ENCODE measurements around the gene DUOX1. TPM values are rescaled to one million over a fixed set of nuclear protein-coding genes. Genes with fewer than 3 reads are reported as not detected.
"Not testable (repeated sequence)": the region's sequence is repeated elsewhere in the genome, so short reads cannot be mapped to it uniquely, and the experiment has no call there.

Gene DUOX1
- total RNA-seq (not detected in 2 replicates), polyA plus RNA-seq (not detected in 2 replicates), polyA minus RNA-seq (ENCODE audit: low replicate concordance) (not detected in 2 replicates)
- 0.05 TPM in 2 replicates for polyA plus RNA-seq (2012)

DNA sequence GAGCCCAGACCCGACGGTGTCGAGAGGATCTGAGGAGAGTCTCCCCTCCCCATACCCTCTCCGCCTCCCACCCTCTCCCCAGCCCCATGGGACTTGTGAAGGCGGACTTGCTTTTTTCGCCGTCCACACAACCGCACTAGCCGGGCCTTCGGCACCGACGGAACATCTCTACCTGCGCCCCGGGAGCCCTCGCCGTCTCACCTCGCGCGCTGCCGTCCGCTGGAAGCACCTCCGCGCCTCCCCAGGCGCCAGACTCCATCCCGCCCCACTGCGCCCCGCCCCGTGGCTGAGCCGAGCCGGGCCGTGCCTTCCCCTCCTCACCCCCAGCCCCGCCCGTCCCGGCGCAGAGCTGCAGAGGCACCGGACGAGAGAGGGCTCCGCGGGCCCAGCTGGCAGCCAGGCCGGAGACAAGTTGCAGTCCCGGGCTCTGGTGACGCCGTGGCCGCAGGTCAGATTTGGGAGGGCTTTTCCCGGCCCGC is at the start of gene DUOX1, which contains the start of gene DUOXA1:
Gene DUOX1, plus strand, starts transcription at position 344 of the 479 bp plus-strand sequence. CDS start 1,973 bp downstream, outside the sequence.
Gene DUOXA1, minus strand, starts transcription at position 229 of the 479 bp plus-strand sequence. CDS start 6,865 bp downstream, outside the sequence.
- Histone ChIP-seq H3K4me2 (ENCODE audit: extremely low read depth, insufficient read depth, low read length) (no peak within 1 kb of the TSS), H3K79me2 (ENCODE audit: control insufficient read depth, insufficient read depth, low read length) (no peaks in the 10 kb centered on the region), H2AFZ (ENCODE audit: low read length) (no peak within 1 kb of the TSS), H3K36me3 (ENCODE audit: control insufficient read depth, insufficient read depth, low read length) (no peaks in the 10 kb centered on the region), H3K4me1 (ENCODE audit: control insufficient read depth, extremely low read depth, insufficient read depth, low read length) (no peaks in the 10 kb centered on the region), H3K27ac (ENCODE audit: insufficient read depth, low read length) (no peak within 1 kb of the TSS), H3K27me3 (ENCODE audit: control insufficient read depth, insufficient read depth, low read length) (peaks cover 68% of the 10 kb centered on the region), H3K4me3 (replicated peaks in 1 of 4; ENCODE audit: control extremely low read depth in 1 of 4, insufficient read depth in 1 of 4, low read depth in 3 of 4, low read length in 4 of 4) (no peak within 1 kb of the TSS), H4K20me1 (ENCODE audit: control insufficient read depth, extremely low read depth, insufficient read depth, low read length) (no peaks in the 10 kb centered on the region), H3K9ac (ENCODE audit: insufficient read depth, low read length) (no peak within 1 kb of the TSS), H3K9me3 (ENCODE audit: control insufficient read depth, insufficient read depth, low read depth, low read length) (no peaks in the 10 kb centered on the region)
- DNase-seq (ENCODE audit: low read depth in 2 of 2): no peak
- no peak for TF ChIP-seq CTCF (conservative IDR thresholded peaks at IDR 0.05 in 1 of 2, IDR thresholded peaks at IDR 0.05 in 1 of 2; ENCODE audit: low read depth in 1 of 2, low read length in 2 of 2)
- TF ChIP-seq EZH2 (IDR thresholded peaks at IDR 0.05; ENCODE audit: low read length, missing control alignments): no peak

GRCh38 chr15:45080593-45080992 is 49.2 kb upstream of the DUOX1 start:
- not testable (repeated sequence) for H3K36me3 ChIP-seq (ENCODE audit: control insufficient read depth, insufficient read depth, low read length); H3K9ac ChIP-seq (ENCODE audit: insufficient read depth, low read length); H3K27ac ChIP-seq (ENCODE audit: insufficient read depth, low read length); H3K4me2 ChIP-seq (ENCODE audit: extremely low read depth, insufficient read depth, low read length); H3K27me3 ChIP-seq (ENCODE audit: control insufficient read depth, insufficient read depth, low read length); H3K9me3 ChIP-seq (ENCODE audit: control insufficient read depth, insufficient read depth, low read depth, low read length); H4K20me1 ChIP-seq (ENCODE audit: control insufficient read depth, extremely low read depth, insufficient read depth, low read length); H3K79me2 ChIP-seq (ENCODE audit: control insufficient read depth, insufficient read depth, low read length); H2AFZ ChIP-seq (ENCODE audit: low read length); H3K4me1 ChIP-seq (ENCODE audit: control insufficient read depth, extremely low read depth, insufficient read depth, low read length); H3K4me3 ChIP-seq (replicated peaks in 1 of 4; ENCODE audit: control extremely low read depth in 1 of 4, insufficient read depth in 1 of 4, low read depth in 3 of 4, low read length in 4 of 4); DNase-seq (ENCODE audit: low read depth in 2 of 2)

DNA sequence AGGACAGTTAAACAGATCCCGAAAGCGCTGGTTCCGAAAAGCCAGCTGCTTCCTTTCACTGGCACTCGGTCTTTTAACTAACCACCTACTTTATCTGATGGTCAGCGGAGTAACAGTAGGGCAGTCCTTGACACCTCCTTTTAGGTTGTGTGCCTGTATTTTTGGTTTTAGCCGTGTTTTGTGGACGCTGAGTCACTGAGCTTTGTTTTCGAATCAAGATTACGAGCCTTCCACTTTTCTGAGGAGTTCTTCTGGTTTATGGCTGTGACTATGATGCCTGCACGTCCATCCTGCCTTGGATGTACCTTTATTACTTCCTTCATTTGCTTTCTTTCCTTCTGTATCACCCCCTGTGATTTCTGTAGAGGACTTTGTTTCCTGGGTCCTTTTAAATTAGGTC is 47.4 kb upstream of the DUOX1 start:
- H3K9ac ChIP-seq (ENCODE audit: insufficient read depth, low read length); DNase-seq (ENCODE audit: low read depth in 2 of 2); H3K9me3 ChIP-seq (ENCODE audit: control insufficient read depth, insufficient read depth, low read depth, low read length); H3K4me3 ChIP-seq (replicated peaks in 1 of 4; ENCODE audit: control extremely low read depth in 1 of 4, insufficient read depth in 1 of 4, low read depth in 3 of 4, low read length in 4 of 4); H3K4me1 ChIP-seq (ENCODE audit: control insufficient read depth, extremely low read depth, insufficient read depth, low read length); H4K20me1 ChIP-seq (ENCODE audit: control insufficient read depth, extremely low read depth, insufficient read depth, low read length); H2AFZ ChIP-seq (ENCODE audit: low read length); H3K36me3 ChIP-seq (ENCODE audit: control insufficient read depth, insufficient read depth, low read length); H3K27ac ChIP-seq (ENCODE audit: insufficient read depth, low read length); H3K79me2 ChIP-seq (ENCODE audit: control insufficient read depth, insufficient read depth, low read length); H3K27me3 ChIP-seq (ENCODE audit: control insufficient read depth, insufficient read depth, low read length); H3K4me2 ChIP-seq (ENCODE audit: extremely low read depth, insufficient read depth, low read length): not testable (repeated sequence)

DNA sequence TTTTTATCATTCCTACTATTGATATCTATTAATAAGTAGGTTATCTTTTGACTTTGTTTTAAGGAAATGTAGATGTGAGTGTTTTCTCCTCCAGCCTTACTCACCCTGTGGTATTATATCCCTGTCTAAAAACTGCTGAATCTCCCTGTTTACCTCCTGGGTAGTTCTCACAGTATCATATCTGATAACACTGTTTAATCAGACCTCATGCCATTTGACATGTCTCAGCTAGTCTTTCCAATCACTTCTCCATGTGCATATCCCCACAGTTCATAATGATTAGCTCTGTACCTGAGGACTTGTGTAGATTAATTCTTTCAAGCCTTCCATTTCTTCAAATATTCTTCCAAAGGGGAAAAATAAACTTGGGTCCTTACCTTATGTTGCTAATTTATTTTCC is 46.6 kb upstream of the DUOX1 start:
- no peaks in the 10 kb centered on the region for H3K36me3 ChIP-seq (ENCODE audit: control insufficient read depth, insufficient read depth, low read length)
- no peaks in the 10 kb centered on the region for H3K4me1 ChIP-seq (ENCODE audit: control insufficient read depth, extremely low read depth, insufficient read depth, low read length)
- no peak for TF ChIP-seq CTCF (conservative IDR thresholded peaks at IDR 0.05 in 1 of 2, IDR thresholded peaks at IDR 0.05 in 1 of 2; ENCODE audit: low read depth in 1 of 2, low read length in 2 of 2)
- TF ChIP-seq EZH2 (IDR thresholded peaks at IDR 0.05; ENCODE audit: low read length, missing control alignments): no peak
- H3K4me2 ChIP-seq (ENCODE audit: extremely low read depth, insufficient read depth, low read length): no peak overlapping the region
- H2AFZ ChIP-seq (ENCODE audit: low read length): no peak overlapping the region
- H3K9me3 ChIP-seq (ENCODE audit: control insufficient read depth, insufficient read depth, low read depth, low read length): no peaks in the 10 kb centered on the region
- no peaks in the 10 kb centered on the region for H3K79me2 ChIP-seq (ENCODE audit: control insufficient read depth, insufficient read depth, low read length)
- no peak for DNase-seq (ENCODE audit: low read depth in 2 of 2)
- no peak overlapping the region for H3K27ac ChIP-seq (ENCODE audit: insufficient read depth, low read length)
- H4K20me1 ChIP-seq (ENCODE audit: control insufficient read depth, extremely low read depth, insufficient read depth, low read length): no peaks in the 10 kb centered on the region
- peaks cover 8% of the 10 kb centered on the region for H3K27me3 ChIP-seq (ENCODE audit: control insufficient read depth, insufficient read depth, low read length)
- no peak overlapping the region for H3K9ac ChIP-seq (ENCODE audit: insufficient read depth, low read length)
- H3K4me3 ChIP-seq (replicated peaks in 1 of 4; ENCODE audit: control extremely low read depth in 1 of 4, insufficient read depth in 1 of 4, low read depth in 3 of 4, low read length in 4 of 4): no peak overlapping the region
